Fibroblast of villous mesenchyme (primary cell): Measurements from ENCODE around the gene EPN2. TPM values are rescaled to one million over a fixed set of nuclear protein-coding genes. Genes with fewer than 3 reads are reported as not detected.

Experiments
- DNase-seq: peaks from one replicate; pipeline ENCODE4 v3.0.0-alpha.2; 2010; ENCODE audit warnings: low read depth
- H3K4me3 ChIP-seq: 2 replicates; pipeline ENCODE4 v1.5.1; 2011; ENCODE audit warnings: low read depth, mild to moderate bottlenecking, low read length
- total RNA-seq: library from RNA; depleted of rRNA; stranded (reverse); fragments of >200 nt; gene quantifications from 2 replicates; pipeline ENCODE4 v1.2.3, GENCODE V29; 2012
- TF ChIP-seq, protein P1 (sequence below): IDR thresholded peaks from 2 replicates; pipeline ENCODE4 v1.5.1; 2012; ENCODE audit warnings: low read depth, mild to moderate bottlenecking, low read length; ENCODE audit not compliant: insufficient read depth

EPN2 gene
- total RNA-seq, 1 donor, result 30.2 TPM

DNA sequence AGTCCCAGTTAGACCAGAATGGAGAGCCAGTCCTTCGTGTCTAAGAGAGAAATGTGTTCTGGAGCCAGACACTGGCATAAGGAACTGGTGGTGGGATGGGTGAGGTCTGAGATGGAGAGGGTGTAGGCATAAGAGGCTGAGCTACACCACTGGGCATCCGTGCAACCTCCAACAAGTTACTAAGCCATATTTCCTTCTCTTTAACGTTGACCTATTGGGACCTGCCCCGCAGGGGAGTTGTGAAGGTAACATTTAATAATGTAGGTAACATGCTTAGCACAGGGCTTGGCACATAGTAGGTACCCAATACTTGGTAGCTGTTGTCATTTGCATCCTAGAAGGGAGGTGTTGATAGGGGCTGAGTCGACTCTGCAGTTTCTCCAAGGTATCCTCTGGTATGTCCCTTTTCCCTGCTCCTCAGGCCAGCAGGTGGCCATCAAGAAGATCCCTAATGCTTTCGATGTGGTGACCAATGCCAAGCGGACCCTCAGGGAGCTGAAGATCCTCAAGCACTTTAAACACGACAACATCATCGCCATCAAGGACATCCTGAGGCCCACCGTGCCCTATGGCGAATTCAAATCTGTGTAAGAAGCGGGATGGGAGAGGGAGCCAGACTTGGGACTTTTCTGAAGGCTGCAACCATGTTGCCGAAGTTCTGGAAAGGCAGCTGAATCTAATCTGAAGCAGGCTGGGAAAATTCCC lies 142.3 kb downstream of the EPN2 start:
- no peak for DNase-seq
- H3K4me3 ChIP-seq, result peak overlapping the region; percentile 71
- TF ChIP-seq, protein P1, sequence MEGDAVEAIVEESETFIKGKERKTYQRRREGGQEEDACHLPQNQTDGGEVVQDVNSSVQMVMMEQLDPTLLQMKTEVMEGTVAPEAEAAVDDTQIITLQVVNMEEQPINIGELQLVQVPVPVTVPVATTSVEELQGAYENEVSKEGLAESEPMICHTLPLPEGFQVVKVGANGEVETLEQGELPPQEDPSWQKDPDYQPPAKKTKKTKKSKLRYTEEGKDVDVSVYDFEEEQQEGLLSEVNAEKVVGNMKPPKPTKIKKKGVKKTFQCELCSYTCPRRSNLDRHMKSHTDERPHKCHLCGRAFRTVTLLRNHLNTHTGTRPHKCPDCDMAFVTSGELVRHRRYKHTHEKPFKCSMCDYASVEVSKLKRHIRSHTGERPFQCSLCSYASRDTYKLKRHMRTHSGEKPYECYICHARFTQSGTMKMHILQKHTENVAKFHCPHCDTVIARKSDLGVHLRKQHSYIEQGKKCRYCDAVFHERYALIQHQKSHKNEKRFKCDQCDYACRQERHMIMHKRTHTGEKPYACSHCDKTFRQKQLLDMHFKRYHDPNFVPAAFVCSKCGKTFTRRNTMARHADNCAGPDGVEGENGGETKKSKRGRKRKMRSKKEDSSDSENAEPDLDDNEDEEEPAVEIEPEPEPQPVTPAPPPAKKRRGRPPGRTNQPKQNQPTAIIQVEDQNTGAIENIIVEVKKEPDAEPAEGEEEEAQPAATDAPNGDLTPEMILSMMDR, result no peak

DNA sequence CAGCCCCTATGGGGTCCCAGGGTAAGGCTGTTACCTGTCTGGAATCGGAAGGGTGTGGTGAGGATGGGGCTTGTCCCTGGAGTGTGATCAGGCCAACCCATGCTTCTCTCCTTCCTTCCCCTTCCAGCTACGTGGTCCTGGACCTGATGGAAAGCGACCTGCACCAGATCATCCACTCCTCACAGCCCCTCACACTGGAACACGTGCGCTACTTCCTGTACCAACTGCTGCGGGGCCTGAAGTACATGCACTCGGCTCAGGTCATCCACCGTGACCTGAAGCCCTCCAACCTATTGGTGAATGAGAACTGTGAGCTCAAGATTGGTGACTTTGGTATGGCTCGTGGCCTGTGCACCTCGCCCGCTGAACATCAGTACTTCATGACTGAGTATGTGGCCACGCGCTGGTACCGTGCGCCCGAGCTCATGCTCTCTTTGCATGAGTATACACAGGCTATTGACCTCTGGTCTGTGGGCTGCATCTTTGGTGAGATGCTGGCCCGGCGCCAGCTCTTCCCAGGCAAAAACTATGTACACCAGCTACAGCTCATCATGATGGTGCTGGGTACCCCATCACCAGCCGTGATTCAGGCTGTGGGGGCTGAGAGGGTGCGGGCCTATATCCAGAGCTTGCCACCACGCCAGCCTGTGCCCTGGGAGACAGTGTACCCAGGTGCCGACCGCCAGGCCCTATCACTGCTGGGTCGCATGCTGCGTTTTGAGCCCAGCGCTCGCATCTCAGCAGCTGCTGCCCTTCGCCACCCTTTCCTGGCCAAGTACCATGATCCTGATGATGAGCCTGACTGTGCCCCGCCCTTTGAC lies 143.5 kb downstream of the EPN2 start:
- no peak for DNase-seq
- TF ChIP-seq, protein P1, result no peak
- no peak overlapping the region for H3K4me3 ChIP-seq

GRCh38 chr17:19381361-19381740 lies 144.2 kb downstream of the EPN2 start:
- TF ChIP-seq, protein P1, result no peak
- H3K4me3 ChIP-seq, result no peak overlapping the region

DNA sequence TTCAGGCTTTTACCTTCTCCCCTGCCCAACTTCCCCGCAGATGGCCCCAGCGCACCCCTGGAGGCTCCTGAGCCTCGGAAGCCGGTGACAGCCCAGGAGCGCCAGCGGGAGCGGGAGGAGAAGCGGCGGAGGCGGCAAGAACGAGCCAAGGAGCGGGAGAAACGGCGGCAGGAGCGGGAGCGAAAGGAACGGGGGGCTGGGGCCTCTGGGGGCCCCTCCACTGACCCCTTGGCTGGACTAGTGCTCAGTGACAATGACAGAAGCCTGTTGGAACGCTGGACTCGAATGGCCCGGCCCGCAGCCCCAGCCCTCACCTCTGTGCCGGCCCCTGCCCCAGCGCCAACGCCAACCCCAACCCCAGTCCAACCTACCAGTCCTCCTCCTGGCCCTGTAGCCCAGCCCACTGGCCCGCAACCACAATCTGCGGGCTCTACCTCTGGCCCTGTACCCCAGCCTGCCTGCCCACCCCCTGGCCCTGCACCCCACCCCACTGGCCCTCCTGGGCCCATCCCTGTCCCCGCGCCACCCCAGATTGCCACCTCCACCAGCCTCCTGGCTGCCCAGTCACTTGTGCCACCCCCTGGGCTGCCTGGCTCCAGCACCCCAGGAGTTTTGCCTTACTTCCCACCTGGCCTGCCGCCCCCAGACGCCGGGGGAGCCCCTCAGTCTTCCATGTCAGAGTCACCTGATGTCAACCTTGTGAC lies 144.7 kb downstream of the EPN2 start:
- DNase-seq, result no peak
- TF ChIP-seq, protein P1, result no peak
- H3K4me3 ChIP-seq, result no peak overlapping the region

More at GRCh38 chr17:19381361-19381740, 144.2 kb downstream of the EPN2 start:
- no peak for DNase-seq

DNA sequence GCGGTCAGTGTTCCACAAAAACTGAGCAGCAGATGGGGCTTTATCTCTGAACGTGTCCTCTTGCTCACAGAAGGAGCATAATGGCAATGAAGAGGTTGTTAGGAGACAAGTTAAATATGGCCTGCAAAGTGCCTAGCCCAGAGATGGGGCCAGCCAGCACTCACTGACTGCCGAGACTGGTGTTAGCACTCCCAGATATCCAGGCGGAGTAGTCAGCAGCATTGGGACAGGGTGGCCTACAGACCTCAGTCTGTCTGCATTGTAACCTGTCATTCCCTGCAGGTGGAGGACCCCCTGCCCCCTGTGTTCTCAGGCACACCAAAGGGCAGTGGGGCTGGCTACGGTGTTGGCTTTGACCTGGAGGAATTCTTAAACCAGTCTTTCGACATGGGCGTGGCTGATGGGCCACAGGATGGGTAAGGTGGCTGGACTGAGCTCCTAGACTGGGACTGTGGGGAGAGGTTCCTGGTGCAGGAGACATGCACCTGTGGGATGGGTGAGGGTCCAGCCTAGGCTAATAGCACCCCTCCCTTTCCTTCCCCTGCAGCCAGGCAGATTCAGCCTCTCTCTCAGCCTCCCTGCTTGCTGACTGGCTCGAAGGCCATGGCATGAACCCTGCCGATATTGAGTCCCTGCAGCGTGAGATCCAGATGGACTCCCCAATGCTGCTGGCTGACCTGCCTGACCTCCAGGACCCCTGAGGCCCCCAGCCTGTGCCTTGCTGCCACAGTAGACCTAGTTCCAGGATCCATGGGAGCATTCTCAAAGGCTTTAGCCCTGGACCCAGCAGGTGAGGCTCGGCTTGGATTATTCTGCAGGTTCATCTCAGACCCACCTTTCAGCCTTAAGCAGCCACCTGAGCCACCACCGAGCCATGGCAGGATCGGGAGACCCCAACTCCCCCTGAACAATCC lies 145.6 kb downstream of the EPN2 start:
- TF ChIP-seq, protein P1, result no peak
- H3K4me3 ChIP-seq, result no peak overlapping the region
- no peak for DNase-seq
